Activated effector memory CD4-positive, alpha-beta T cell treated with Interleukin-2 at 50 U/mL for 16 hours (primary cell): ENCODE measurements around the gene GPX7.

Source experiments
- DNase-seq: peaks from one replicate; pipeline ENCODE4 v3.0.0-alpha.2; 2020

GPX7 gene

GRCh38 chr1:52631759-52632331, 29.7 kb downstream of the GPX7 start:
- no peak for DNase-seq

- DNase-seq = peak; percentile 54
These were observed 30.6 kb downstream of the GPX7 start, which contains the start of gene SHISAL2A for GRCh38 chr1:52632732-52633290. Gene SHISAL2A, plus strand, starts transcription at chr1:52633168. Its CDS starts 326 bp downstream, at chr1:52633494.

- DNase-seq = peak; percentile 29
These were observed 31.2 kb downstream of the GPX7 start for GRCh38 chr1:52633291-52633754.

- no peak for DNase-seq
These were observed 31.9 kb downstream of the GPX7 start for GRCh38 chr1:52634111-52634510.

GRCh38 chr1:52635321-52636089, 33.3 kb downstream of the GPX7 start:
- DNase-seq = no peak

GRCh38 chr1:52636721-52637695, 34.8 kb downstream of the GPX7 start:
- DNase-seq = peak; percentile 61

- DNase-seq = no peak
These were observed 35.8 kb downstream of the GPX7 start for GRCh38 chr1:52637946-52638345.

GRCh38 chr1:52640697-52641096, 38.5 kb downstream of the GPX7 start:
- DNase-seq = no peak

GRCh38 chr1:52641307-52641706, 39.1 kb downstream of the GPX7 start:
- no peak for DNase-seq

- no peak for DNase-seq
These were observed 43.1 kb downstream of the GPX7 start for GRCh38 chr1:52645261-52645660.

- no peak for DNase-seq
These were observed 49.7 kb downstream of the GPX7 start for GRCh38 chr1:52651904-52652303.

GRCh38 chr1:52653207-52653849, 51.2 kb downstream of the GPX7 start:
- DNase-seq = no peak

- DNase-seq = no peak
These were observed 51.9 kb downstream of the GPX7 start for GRCh38 chr1:52654063-52654462.

- DNase-seq = no peak
These were observed 55.5 kb downstream of the GPX7 start for GRCh38 chr1:52657702-52658101.
